Epithelial cell of prostate (primary cell): Measurements from ENCODE around the gene TRAPPC11.
A peak's percentile ranks its signal among the peaks of the same experiment; 100 is the strongest.

ENCODE experiments used
- DNase-seq: peaks from one replicate; pipeline ENCODE4 v3.0.0-alpha.2; 2011; ENCODE audit warnings: low read depth, low spot score
- H3K27ac ChIP-seq: fragments of 450-650 bp; 2 replicates; pipeline ENCODE4 v1.5.1; 2017; ENCODE audit warnings: mild to moderate bottlenecking

Gene TRAPPC11

DNA sequence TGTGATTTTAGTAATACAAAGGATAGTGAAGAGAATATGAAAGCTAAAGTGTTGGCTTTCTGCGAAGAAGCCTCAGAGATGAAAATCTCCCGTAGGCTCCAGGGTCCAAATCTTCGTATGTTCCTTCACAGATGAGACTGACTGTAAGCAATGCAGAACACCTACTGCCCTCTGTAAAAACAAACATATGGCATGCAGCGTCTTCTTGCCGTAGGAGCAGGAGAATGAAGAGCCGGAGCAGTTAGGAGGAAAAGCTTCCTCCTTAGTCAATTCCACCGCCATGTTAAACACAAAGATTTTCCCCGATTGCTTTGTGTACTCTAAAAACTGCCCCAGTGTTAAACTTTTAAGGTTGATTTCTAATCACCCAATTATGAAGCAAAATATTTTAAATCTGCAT, 22.6 kb upstream of the TRAPPC11 start:
- DNase-seq = no peak
- peak overlapping the region; percentile 67 for H3K27ac ChIP-seq

DNA sequence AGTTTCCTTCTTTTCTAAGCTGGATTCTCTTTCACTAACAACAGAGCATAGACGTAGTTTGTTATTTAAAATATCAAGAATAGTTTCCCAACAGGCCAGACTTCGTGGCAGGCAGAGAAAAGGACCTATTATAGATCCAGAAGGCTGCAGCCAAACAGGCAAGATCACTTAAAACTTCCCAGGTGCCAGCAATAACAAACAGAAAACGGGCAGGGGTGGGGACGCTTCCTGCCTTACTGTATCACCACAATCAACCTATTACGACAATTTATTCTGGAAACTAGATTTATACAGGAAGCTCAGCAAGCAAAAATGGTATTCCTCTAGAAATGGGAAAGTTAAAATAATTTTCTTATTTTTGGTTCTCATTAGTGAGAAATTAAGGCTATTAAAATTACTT, 22.2 kb upstream of the TRAPPC11 start:
- no peak for DNase-seq

DNA sequence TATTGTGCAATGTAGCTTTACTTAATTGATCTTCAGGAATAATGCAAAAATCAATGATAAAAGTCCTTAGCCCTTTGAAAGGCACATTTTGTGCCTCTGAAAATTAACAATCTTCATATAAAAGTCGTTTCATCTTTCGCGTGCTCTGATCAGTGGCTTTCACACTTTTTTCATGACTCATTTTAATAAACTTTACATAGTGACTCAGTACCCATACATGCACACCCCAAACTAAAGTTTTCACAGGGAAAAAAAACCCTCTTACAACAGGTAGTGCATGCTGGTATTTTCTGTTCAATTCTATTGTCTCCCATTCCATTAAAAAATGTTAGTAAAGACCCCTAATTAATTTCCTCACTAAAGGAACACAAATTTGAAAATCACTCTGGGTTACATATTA, 21.6 kb upstream of the TRAPPC11 start:
- no peak for DNase-seq
- peak overlapping the region; percentile 67 for H3K27ac ChIP-seq

More for the DNA sequence above, 22.2 kb upstream of the TRAPPC11 start:
- peak overlapping the region; percentile 67 for H3K27ac ChIP-seq

DNA sequence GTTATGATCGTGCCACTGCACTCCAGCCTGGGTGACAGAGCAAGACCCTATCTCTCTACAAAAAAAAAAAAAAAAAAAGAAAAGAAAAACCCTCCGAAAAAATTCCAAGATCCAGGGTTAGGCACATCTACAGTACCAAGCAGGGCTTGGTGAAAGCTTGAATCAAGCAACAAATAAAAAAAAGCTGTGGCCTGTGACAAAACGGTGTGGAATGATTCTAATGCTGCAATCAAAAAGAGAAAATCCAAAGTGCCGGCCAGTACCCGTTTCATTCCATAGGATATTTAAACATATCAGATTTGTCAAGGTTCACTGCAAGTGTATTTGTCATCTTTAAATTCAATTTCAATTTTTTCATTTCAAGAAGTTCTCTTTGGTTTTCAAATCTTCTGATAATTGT, 20.7 kb upstream of the TRAPPC11 start:
- DNase-seq = no peak
- H3K27ac ChIP-seq = peak overlapping the region; percentile 67

DNA sequence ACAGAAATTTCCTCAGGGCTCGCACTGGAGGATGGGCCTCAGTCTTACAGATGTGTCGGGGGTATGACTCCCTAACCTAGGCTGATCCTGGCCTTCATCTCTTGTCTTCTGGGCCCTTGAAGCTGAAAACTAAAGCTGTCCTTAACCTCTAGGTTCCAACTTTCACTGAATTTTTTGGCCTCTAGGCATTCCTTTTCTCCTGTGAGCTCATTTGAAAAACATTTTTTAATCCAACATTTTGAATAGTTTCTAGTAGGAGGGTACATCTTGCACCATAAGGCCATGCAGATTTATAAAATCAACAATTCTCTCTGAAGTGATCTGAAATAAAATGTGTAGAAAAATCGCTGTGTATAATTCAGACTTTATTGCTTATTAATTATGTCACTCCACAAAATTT, 19.8 kb upstream of the TRAPPC11 start:
- H3K27ac ChIP-seq = no peak overlapping the region
- no peak for DNase-seq

DNA sequence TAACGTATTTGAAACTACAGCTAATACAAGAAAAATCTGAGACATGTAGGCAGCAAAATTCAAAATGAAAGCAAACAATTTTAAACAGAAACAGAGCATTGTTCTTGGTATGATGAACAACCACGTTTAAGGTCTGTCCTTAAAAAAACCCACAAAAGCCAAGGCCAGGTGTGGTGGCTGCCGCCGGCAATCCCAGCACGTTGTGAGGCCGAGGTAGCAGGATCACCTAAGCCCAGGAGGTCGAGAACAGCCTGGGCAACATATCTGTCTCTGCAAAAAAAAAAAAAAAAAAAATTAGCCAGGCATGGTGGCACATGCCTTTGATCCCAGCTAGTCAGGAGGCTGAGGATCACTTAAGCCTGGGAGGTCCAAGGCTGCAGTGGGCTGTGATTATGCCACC, 13.8 kb upstream of the TRAPPC11 start:
- H3K27ac ChIP-seq = no peak overlapping the region
- DNase-seq = no peak

DNA sequence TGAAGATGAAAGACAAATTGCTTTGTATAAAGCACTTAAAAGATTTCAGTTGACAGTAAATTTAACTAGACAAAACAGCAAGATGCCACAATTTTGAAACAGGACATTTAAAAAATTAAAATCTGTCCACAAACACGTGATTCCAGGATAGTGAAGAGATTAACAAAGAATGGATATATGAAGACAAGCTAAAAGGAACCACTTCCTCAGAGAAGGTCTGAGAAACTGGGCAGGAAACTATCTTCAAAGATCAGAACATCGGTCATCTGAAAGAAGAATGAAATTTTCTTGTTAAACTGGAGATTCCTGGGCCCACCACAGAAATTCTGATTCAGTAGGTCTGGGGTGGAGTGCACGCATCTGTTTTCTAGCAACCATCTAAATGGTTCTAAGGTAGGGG, 1.5 kb upstream of the TRAPPC11 start:
- H3K27ac ChIP-seq = no peak overlapping the region
- no peak for DNase-seq

DNA sequence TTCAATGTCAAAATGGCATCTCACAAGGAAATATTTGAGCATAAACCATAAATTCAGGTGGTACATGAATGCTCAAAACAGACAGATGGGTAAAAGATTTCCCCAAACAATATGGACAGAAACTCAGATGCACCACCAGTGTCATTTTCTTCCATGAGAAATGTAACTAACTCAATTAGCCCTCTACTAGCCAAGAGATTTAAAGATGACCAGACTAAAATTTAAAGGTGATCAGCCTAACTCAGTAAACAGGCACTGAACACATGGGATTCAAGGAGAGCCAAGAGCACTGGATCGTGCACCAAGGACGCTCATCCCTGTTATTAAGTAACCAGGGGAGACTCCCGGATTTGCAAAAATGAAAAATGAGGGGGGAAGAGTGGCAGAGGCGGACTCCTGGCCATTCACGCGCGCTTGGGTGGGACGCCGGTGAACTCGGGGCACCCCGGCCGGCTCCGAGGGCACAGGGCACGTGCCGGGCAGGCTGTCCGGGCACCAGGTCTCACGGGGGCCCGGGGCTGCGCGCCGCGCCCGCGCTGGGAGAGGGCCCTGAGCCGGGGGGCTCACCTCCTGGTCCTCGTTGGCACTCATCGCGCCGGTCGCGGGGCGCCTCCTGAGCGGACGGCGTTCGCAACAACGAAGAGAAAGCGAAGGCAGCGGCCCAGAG, 598 bp upstream of the TRAPPC11 start:
- no peak for DNase-seq
- peak overlapping the region; percentile 72 for H3K27ac ChIP-seq

DNA sequence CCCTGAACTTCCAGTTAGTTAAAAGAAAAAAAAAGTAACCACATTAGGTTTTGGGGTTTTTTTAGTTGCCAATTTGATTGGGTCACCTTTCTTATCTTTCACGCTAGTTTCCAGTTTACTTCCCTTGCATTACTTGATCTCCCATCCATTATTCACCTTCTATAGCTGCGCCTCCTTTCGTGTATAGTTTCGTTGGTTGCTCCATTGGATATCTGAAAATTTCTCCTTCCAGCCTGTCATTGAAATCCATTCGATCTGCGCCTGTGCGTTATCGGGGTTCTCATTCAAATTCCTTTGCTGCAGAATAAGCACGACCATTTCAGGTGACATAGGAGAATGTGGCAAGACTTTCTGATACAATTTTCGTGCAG, 764 bp downstream of the TRAPPC11 start:
- peak overlapping the region; percentile 72 for H3K27ac ChIP-seq
- no peak for DNase-seq

DNA sequence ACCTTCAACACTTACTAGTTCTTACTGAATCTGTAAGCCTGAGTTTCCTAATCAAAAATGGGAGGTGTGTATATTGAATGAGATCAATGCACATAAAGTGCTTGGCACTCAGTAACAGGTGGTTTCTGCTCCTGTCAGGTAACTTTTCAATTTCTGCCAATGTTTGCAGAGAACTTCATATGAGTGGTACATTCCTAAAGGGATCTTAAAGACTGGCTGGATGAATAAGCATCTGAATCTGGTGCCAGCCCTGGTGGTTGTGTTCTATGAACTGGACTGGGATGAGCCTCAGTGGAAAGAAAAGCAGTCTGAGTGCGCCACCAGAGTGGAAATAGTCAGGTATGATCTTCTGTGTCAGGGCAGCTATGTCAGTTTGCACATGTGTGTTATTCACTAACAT, 7.0 kb downstream of the TRAPPC11 start:
- no peak overlapping the region for H3K27ac ChIP-seq
- no peak for DNase-seq

DNA sequence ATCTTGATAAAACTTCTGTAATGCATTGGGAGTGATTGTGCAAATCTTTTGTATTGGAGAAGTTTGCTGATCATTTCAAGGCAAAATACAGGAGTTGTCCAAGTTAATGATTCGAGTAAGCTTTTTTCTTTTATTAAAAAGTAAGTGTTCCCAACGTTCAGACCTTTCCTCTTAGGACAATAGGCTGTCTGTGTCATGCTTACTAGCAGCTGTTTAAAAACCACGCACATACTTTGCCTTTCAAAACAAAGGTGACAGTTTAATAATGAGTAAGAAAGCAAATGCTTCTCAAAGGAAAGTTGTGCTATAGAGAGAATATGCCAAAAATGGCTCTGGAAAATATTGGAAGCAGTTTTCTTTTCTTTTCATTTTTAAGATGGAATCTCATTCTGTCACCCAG, 11.2 kb downstream of the TRAPPC11 start:
- no peak overlapping the region for H3K27ac ChIP-seq
- DNase-seq = no peak

DNA sequence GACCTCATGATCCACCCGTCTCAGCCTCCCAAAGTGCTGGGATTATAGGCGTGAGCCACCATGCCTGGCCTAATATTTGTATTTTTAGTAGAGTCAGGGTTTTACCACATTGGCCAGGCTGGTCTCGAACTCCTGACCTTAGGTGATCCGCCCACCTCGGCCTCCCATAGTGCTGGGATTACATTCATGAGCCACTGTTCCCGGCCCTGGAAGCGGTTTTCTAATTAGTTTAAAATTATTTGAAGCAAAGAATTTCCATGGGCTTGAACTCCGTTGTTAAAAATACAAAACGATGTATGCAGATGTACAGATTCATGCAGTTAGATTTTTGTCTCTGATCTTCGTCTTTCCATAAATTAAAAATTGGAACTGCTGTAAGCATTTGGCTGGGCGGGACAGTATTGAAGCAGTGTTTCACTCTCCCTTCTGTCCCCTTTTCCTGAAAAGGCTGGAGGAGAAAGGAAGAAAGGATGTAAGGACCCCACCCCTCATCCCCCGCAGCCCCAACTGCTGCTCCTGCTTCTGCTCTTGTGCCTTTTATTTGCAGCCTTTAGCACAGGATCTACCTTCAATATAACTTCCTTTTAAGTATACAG, 12.0 kb downstream of the TRAPPC11 start:
- no peak overlapping the region for H3K27ac ChIP-seq
- no peak for DNase-seq

DNA sequence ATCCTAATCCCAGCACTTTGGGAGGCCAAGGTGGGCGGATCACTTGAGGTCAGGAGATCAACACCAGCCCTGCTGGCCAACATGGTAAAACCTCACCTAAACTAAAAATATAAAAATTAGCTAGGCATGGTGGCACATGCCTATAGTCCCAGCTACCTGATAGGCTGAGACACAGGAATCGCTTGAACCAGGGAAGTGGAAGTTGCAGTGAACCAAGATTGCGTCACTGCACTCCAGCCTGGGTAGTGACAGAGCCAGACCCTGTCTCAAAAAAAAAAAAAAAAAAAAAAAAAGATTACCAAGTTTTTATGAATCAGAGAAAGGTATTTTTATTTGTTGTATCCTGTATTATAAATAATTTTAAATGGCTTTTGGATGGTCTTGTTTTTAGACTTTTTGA, 15.1 kb downstream of the TRAPPC11 start:
- H3K27ac ChIP-seq = no peak overlapping the region
- DNase-seq = no peak

DNA sequence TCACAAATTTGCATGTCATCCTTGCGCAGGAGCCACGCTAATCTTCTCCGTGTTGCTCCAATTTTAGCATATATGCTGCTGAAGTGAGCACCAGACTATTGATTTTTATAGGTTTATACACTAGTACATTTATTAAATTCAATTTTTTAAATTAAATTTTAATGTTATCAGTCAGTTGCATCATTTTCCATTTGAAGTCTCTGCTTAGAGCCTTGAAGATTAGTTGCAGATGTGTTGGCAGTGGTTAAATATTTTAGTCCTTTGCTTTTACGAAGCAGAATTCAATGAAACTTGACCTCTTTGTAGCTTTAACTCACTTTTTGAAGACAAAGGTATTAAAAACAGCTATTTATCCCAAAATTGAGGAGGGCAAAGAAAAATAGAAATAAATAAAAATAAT, 16.5 kb downstream of the TRAPPC11 start:
- no peak overlapping the region for H3K27ac ChIP-seq
- DNase-seq = no peak

DNA sequence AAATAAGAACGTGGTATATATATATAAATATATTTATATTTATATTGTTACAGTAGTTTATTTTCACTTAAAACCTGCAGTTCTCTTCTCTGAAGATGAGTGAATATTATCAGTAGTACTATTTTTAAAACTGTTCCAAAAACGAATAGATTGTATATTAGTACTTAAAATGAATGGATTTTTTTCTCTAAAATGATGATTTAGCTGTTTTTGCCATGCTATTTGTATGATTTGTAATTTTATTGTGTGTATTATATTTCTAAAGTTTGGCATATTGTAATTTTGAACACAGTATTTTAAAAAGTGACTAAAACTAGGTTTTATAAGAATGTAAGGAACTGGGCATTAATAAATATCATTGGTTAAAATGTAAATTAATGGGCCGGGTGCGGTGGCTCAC, 22.0 kb downstream of the TRAPPC11 start:
- DNase-seq = no peak

DNA sequence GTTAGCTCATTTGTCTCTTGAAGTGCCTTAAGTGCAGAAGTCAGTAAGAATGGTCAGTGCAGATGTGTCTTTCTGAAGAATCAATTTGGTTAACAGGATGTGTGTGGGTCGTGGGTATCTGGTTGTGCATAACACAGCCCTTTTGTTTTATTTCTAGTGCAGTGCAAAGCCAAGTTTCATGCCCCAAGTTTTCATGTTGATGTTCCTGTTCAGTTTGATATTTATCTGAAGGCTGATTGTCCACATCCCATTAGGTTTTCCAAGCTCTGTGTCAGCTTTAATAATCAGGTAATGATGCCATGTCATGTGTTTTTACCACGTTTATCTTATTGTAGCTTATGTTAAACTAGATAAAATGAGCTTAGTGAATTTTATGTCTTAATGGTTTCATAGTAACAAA, 27.4 kb downstream of the TRAPPC11 start:
- no peak overlapping the region for H3K27ac ChIP-seq
- no peak for DNase-seq

More for the DNA sequence above, 22.0 kb downstream of the TRAPPC11 start:
- no peak overlapping the region for H3K27ac ChIP-seq

DNA sequence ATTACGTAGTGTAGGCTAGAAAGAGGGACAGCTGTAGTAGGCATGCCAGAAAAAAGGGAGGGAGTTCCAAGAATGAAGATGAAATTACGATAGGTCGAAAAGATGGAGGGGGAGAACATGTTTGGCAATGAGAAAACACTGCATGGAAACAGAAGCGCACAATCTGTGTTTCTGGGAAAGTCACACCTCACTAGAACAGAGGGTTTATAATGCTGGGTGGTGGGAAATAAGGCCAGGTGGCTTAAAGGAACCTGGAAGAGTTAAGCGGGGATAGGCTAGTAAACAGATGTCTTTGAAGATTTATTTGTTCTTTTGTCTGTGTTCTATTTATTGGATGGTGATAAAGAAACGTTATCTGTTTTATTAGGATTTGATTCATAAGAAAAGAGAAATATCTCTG, 29.1 kb downstream of the TRAPPC11 start:
- H3K27ac ChIP-seq = no peak overlapping the region
- no peak for DNase-seq

DNA sequence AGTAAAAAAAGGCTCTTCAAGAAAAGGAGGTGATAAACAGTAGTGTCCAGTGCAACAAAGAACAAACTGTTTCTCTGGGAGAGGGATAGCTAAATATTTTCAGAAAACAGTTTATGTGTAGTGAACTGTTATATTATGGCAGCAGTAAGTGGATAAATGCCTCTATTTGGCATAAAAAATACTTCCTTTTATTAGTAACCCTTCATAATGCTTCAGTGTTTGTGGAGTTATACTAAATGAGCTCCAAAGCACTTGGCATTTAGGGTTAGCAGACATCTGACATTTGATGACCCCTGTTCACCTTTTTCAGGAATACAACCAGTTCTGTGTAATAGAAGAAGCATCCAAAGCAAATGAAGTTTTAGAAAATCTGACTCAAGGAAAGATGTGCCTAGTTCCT, 31.9 kb downstream of the TRAPPC11 start:
- no peak for DNase-seq
- no peak overlapping the region for H3K27ac ChIP-seq

DNA sequence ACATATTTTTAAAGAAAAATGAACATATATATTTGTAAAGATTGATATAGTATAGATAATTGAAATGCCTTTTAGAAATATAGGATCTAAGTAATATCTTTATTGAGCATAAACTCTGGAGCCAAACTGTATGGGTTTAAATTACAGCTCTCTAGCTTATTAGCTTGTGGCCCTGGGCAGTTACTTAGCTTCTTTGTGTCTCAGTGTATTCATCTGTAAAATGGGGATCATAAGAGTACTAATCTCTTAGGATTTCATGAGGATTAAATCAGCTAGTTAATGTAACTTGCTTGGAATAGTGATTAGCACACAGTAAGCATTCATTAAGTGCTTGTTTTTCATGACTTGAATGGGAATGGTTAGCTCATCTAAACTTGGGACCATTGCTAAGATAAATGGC, 32.8 kb downstream of the TRAPPC11 start:
- H3K27ac ChIP-seq = no peak overlapping the region
- no peak for DNase-seq

DNA sequence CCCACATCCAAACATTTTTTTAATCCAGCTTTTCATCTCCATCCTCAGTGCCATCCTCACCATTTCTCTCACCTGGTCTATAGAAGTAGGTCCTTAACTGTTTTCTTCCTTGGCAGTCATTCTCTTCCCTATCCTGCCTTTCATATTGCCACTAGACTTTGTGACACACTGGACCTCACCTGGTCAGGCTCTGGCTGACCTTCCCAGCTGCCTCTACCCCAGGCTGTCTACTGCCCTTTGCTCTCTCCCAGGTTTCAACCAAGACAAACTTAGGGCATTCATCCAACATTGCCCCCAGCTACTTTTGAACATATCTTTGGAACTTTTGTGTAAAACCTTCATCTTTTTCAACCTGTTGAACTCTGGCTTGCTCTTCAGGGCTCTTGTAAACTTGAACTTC, 39.8 kb downstream of the TRAPPC11 start:
- no peak for DNase-seq
- H3K27ac ChIP-seq = no peak overlapping the region

DNA sequence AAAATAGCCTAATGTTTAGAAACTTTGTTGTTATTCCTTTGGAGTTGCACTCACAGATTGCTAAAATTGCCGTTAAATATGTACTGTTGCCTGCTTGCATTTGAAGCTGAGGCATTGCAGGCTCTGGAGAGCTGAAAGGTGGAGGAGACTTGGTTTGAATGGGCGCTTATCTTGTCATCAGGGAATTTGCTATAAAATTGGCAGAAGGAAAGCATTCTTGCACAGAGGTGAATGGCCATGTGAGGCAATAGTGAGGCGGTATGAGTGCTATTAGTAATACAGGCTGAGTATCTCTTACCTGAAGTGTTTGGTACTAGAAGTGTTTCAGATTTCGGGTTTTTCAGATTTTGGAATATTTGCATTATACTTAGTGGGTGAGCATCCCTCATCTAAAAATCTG, 41.3 kb downstream of the TRAPPC11 start:
- no peak overlapping the region for H3K27ac ChIP-seq
- no peak for DNase-seq

DNA sequence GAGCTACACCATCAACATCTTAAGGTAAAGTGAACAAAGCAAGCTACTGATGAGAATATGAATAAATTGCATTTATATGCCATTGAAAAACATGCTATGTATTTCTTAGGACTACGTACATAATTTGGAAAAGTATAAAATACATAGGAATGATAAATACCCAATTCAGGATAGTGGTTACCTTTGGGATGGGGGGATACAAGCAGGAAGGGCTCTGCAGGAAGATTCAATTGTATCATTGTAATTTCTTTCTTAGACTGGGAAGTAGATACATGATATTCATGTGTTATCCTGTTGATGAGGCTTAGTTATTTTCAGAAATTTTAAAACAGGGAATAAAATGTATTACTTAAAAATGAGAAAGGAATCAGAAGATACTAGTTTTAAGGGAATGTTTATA, 43.4 kb downstream of the TRAPPC11 start:
- no peak overlapping the region for H3K27ac ChIP-seq

More for the DNA sequence above, 43.4 kb downstream of the TRAPPC11 start:
- DNase-seq = no peak
